ENCODE measurements around the gene SMIM8.
"Not testable (repeated sequence)": the region's sequence is repeated elsewhere in the genome, so short reads cannot be mapped to it uniquely, and the experiment has no call there.

The SMIM8 gene, protein sequence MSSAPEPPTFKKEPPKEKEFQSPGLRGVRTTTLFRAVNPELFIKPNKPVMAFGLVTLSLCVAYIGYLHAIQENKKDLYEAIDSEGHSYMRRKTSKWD

DNA sequence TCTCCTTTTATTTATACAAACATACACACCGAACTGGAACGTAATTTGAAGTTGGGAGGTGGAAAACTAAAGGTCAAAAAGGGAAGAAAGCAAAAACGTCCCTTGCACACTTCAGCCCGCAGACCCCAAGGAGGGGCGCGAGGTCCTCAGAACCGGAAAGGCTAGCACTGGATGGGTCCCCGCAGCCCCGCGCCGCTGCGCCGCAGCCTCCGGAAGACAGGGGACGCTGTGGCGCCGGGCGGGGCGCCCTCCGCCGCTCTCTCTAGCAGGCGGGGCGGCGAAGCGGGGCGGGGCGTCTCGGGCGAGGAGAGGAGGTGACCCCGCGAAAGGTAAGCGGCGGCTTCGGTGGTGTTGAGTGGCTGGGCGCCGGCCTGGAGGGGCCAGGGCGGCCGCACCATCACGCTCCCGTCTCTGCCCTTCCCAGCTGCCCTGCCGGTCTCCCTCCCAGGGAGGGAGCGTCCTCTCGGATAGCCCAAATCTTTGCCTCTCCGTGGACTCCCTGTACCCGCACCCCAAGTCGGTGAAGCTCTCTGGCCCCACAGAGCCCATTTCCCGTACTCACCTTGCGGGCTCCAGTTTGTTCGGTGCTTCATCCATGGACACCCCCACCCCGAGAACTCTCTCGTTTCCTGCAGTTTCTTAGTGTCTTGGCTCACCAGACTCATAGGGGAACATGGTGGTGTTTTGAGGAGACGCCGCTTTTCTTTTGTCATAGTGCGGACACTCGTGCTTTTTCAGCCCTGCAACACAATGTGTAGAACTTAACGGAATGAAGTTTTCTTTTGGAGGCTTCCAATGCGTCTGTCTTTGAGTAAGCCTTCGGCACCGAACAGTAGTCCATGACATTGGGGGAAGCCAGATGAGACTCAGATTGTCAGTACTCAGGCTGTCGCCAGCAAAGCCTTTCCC is at the start of gene SMIM8:
SMIM8 (plus strand) TSS at position 285 of the 909 bp plus-strand sequence. CDS start 14,444 bp downstream, outside the sequence.
- DNase-seq (ENCODE audit: low read depth), result peak; percentile 70

- peak; percentile 85 for DNase-seq (ENCODE audit: low read depth)
These were observed 47.6 kb upstream of the SMIM8 start for GRCh38 chr6:87274660-87275274.

DNA sequence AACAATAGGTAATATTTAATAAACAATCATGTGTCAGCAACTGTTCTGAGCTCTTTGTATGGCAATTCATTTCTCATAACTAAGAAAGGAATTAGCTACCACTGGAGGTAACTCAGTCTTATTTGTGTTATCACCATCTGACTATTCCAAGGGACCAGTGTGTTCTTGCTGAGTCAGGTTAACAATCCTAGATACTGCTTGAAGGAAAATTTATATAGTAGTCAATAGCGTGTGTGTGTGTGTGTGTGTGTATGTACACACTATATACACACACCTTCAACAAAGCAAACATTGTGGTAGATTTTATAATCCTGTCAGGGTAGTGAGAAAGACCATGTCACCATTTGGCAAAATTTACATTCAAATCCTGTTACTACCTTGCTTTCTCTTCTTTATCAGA is 45.8 kb upstream of the SMIM8 start:
- no peak for DNase-seq (ENCODE audit: low read depth)

DNA sequence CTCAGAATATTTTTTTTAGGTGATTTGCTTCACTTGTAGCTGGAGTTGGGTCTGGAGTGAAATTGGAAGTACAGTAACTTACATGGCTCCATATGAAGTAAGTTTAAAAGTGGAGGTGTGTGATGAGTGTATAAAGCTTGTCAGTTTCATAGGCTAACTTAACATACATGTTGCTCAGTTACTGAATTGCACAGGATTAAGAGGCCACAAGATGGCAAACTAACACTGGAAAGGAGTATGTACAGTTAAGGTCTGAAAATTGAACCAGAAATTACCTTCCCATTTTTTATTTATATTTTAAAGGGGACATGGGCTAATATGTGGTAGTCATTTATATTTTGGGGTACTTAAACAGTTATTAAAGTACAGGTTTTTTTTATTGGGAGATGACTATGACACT is 45.3 kb upstream of the SMIM8 start:
- peak; percentile 8 for DNase-seq (ENCODE audit: low read depth)

DNA sequence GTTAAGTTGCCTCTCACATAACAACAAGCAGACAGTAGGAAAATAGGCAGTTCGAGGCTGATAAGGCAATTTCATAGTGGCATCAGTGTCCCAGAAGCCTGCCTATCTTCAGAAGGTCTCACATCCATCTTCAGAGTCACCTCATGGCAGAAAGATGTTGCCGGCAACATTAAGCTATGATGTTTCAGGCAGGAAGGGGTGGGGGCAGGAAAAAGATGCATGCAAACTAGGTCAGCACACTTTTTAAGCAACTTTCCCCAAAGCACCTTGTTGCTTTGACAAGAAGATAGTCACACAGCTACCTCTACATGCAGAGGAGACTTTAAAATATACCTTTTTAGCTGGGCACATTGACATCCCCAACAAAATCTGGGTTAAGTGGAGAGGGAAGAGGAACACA is 43.2 kb upstream of the SMIM8 start:
- no peak for DNase-seq (ENCODE audit: low read depth)

- no peak for DNase-seq (ENCODE audit: low read depth)
These were observed 41.0 kb upstream of the SMIM8 start for GRCh38 chr6:87281426-87281825.

- DNase-seq (ENCODE audit: low read depth), result peak; percentile 18
These were observed 39.6 kb upstream of the SMIM8 start for GRCh38 chr6:87282743-87283142.

GRCh38 chr6:87283461-87283860 is 38.9 kb upstream of the SMIM8 start:
- no peak for DNase-seq (ENCODE audit: low read depth)

GRCh38 chr6:87287251-87287650 is 35.1 kb upstream of the SMIM8 start:
- peak; percentile 25 for DNase-seq (ENCODE audit: low read depth)

- no peak for DNase-seq (ENCODE audit: low read depth)
These were observed 32.8 kb upstream of the SMIM8 start for GRCh38 chr6:87289571-87289970.

- DNase-seq (ENCODE audit: low read depth), result no peak
These were observed 30.5 kb upstream of the SMIM8 start for GRCh38 chr6:87291883-87292282.

DNA sequence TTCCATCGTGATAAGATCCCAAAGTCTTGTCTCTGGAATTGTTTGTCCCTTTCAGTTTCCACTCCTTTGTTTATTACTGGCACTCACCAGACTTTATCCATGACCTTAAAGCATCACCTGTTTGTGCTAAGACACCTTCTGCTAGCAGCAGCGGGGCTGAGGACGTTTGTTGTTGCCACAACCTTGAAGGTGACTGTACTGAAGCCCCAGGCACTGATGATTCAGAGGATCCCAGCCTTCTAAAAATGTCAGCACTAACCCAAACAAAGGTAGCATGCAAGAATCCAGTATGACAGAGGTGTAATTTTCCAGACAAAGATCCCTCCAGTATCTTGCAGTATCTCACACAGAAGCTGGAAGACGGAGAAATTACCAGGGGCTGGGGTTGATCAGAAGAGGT is 28.9 kb upstream of the SMIM8 start:
- DNase-seq (ENCODE audit: low read depth), result no peak

DNA sequence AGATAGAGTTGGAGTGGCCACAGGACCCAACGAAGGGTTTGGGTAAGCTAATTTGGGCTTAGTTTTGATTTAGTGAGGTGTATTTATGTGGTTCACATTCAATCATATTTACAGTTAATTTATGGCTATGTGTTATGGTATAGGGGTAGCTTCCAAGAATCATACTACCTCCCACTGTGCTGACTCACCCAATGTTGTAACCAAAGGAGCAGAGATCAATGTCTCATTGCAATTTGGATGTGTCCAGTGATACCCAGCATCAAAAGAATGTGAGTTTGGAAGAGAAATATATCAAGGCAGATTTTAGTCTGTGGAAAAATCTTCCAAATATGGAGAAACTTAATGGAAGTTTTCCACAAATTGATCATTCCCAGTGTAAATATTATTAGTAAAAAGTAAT is 25.3 kb upstream of the SMIM8 start:
- peak; percentile 10 for DNase-seq (ENCODE audit: low read depth)

DNA sequence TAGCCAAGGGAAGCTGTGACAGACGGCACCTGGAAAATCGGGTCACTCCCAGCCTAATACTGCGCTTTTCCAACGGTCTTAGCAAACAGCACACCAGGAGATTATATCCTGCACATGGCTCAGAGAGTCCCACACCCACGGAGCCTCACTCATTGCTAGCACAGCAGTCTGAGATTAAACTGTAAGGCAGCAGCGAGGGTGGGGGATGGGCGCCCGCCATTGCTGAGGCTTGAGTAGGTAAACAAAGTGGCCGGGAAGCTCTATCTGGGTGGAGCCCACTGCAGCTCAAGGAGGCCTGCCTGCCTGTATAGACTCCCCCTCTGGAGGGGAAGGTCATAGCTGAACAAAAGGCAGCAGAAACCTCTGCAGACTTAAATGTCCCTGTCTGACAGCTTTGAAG is 21.1 kb upstream of the SMIM8 start:
- DNase-seq (ENCODE audit: low read depth), result not testable (repeated sequence)

DNA sequence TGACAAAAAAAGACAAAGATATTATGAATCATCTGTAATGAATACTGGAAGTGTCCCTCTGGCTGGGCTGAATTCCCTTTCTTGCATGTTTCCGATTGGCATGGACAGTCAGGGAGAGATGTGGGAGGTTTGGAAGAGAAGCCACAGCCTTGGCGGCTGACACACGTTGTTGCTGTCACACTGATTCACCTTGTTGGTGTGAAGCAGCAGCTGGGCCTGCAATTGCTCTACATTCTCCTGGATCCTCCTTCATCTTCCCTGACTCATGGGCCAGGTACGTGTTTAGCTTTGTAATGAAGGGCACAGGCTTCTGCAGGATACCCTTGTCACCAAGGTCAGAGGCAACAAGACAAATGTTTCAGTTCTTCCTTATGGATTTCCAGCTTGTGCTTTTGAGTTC is 13.4 kb upstream of the SMIM8 start:
- DNase-seq (ENCODE audit: low read depth), result no peak

- no peak for DNase-seq (ENCODE audit: low read depth)
These were observed 9.5 kb upstream of the SMIM8 start for GRCh38 chr6:87312860-87313259.

- no peak for DNase-seq (ENCODE audit: low read depth)
These were observed 7.3 kb upstream of the SMIM8 start for GRCh38 chr6:87315071-87315470.

- no peak for DNase-seq (ENCODE audit: low read depth)
These were observed 3.0 kb upstream of the SMIM8 start for GRCh38 chr6:87319271-87319987.

DNA sequence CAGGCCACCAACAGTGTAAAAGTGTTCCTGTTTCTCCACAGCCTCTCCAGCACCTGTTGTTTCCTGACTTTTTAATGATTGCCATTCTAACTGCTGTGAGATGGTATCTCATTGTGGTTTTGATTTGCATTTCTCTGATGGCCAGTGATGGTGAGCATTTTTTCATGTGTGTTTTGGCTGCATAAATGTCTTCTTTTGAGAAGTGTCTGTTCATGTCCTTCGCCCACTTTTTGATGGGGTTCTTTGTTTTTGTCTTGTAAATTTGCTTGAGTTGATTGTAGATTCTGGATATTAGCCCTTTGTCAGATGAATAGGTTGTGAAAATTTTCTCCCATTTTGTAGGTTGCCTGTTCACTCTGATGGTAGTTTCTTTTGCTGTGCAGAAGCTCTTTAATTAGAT is 1.5 kb downstream of the SMIM8 start:
- DNase-seq (ENCODE audit: low read depth), result not testable (repeated sequence)

GRCh38 chr6:87330961-87331360 is 8.6 kb downstream of the SMIM8 start:
- no peak for DNase-seq (ENCODE audit: low read depth)

DNA sequence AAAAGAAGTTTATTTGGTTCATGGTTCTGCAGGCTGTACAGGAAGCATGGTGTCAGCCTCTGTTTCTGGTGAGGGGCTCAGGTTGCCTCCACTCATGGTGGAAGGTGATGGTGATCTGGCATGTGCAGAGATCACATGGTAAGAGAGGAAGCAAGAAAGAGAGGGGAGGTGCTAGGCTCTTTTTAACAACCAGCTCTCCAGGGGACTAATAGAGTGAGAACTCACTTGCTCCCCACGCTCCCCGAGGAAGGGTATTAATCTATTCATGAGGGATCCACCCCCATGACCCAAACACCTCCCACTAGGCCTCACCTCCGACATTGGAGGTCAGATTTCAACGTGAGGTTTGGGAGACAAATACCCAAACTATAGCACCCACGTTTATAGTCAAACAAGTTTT is 10.6 kb downstream of the SMIM8 start:
- no peak for DNase-seq (ENCODE audit: low read depth)

- DNase-seq (ENCODE audit: low read depth), result peak; percentile 18
These were observed 11.3 kb downstream of the SMIM8 start for GRCh38 chr6:87333591-87334181.

Data from iris pigment epithelial cell (primary cell).